Measurements from ENCODE around the gene CMTR1.

The CMTR1 gene

DNA sequence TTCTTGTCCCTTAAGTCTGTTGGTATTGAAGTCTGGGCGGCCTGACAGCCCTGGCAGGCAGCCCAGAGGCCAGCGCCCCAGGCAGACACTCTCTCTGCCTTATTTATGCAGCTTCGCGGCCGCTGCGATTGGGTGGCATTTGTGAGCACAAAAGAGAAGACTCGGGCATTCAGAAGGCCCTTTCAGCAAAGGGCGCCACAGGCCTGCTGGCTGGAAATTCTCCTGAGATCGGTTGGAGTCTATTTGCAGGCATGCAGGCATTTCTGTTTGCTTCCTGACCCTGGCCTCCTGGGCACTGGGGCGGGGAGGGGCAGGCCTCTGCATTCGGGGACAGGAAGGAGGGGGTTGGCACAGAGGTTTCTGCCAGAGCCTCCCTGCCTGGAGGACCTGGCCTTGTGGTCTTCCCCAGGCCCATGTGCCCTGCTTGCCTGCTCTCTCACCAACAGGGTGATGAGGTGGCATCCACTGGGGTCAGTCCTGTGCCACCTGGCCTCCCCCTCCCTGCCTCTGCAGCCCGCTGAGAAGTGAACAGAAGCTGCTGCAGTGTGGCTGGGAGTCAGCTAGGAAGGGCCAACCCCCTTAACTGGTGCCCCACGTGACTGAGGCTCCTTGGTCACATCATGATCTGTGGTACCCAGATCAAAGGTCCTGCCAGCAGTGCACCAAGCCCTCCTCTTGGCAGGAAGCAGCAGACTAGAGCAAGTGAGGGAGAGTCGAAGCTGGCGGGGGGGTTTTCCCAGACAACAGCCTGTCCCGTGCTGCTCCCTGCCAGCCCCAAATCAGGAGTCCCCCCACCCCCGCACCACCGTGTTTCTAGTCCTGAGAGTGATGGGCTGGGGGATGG lies 83.3 kb downstream of the CMTR1 start:
- DNase-seq: peak; percentile 88

DNA sequence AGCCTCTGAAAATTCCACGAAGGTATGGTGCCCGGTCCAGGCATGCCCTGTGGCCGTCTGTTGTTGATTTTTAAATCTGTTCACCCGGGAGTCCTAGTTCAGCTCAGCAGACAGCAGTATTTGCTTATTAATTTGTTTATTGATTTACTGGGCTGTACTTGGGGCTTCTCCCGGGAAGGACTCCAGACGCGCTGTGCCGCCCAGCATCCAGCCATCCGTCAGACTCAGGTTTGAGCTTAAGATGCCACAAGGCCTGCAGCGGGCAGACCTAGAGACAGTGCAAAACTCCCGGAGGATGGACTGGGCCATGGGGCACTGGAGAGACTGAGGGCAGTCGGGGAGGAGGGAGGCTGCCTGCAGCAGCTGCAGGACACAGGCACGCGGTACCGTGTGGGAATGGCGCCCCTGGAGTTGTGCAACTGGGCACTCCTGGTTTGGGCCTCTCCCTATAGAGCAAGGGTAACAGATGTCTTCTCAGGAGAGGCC lies 83.9 kb downstream of the CMTR1 start:
- DNase-seq: no peak

DNA sequence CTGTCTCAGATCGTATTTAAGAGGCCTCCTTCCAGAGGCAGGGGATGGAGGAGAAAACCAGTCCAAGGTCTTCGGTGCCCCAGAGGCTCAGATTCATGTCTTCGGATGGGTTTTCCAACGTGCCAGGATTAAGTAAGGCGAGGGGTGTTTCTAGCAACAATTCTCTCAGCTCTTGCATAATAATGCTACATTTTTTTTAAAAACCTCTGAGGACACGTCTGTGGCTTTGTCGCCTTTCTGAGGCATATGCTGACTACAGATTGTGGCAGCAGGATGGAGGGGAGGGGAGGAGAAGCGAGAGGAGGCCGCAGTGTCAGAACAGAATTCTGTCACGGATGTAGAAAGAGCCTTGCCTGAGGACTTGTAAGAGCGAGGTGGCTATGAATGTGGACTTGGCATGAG lies 84.4 kb downstream of the CMTR1 start:
- peak; percentile 70 for DNase-seq

DNA sequence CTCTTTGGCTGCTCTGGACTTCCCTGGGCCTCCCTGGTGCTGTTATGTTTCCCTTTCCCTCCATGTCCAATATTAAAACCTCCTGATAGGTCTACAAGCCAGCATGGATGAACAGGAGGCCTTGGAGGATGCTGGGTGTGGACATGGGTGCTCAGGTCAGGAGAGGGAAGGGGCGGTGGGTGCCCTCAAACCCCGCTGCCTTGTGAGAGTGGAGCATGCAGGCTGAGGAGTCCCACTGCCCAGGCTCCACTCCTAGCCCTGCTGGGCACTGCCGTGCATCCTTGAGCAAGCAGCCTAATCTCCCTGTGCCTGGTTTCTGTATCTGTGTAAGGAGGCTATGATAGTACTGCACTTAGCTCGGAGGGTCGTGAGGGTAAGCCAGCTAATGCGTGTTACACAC lies 85.1 kb downstream of the CMTR1 start:
- DNase-seq: no peak

DNA sequence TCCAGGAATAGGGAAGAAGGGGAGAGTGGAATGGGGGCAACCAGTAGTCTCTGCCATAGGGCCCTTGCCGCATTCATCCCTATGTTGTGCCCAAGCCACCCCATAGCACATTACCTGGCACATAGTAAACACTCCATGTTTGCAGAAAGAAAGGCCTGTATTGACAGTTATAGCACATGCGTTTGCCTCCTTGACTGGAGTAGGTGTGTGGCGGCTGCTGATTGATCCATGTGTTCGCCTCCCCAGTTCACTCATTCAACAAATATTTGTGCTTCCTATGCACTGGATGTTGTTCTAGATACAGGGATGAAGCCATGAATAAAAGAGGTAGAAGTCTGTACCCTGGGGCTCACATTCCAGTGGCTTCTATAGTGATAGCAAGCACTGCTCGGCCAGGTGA lies 86.4 kb downstream of the CMTR1 start:
- DNase-seq: no peak

DNA sequence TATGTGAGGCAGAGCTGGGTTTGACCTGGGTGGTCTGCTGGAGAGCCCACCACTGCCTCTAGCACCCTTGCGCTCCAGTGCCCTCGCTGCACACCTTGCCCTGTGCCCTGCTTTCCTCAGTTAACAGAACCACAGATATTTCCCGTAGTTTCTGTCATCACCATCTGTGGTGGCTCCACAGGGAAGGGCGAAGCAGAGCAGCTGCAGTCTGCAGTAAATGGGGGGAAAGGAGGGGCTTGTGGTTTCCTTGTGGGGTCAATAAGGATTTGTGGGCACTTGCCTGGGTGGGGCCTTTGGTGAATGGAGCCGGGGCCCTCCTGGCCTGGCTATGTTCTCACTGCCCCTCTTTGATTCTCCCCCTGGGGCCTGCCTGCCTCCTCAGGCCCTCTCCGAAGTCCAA lies 87.9 kb downstream of the CMTR1 start:
- no peak for DNase-seq

DNA sequence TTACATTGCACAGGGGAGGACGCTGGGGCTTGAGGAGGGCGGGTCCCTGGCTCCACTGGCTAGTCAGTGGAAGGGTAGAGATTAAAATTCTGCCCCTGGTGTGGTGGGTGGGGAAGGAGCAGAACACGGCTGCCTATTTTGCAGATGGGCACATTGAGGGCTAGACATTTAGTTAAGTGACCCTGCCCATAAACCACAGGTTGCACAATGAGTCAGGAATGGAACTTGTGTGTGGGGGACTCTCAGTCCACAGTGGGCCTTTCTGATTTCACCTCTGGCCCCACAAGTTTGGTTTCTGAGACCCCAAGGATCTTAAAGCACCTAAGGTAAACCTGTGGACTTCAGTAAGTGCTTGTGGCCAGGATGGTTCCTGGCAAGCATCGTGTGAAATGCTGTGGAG lies 88.7 kb downstream of the CMTR1 start:
- DNase-seq: no peak

DNA sequence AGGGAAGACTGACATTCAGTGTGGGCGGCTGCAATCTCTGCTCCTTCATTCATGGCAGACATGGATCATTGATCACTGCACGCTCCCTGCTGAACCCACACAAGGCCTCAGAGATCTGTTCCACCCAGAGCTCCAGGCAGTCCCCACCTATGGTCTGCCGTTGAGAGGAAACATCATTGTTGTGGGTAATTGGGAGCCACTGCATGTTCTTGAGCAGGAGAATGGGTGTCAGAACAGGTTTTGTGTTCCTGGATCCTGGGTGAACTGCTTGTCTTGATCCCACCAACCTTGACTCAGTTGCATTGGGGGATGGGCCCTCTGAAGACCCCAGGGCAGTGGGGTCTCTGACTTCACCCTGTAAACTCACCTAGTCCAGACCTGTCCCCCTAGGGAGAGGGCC lies 89.8 kb downstream of the CMTR1 start:
- DNase-seq: no peak

DNA sequence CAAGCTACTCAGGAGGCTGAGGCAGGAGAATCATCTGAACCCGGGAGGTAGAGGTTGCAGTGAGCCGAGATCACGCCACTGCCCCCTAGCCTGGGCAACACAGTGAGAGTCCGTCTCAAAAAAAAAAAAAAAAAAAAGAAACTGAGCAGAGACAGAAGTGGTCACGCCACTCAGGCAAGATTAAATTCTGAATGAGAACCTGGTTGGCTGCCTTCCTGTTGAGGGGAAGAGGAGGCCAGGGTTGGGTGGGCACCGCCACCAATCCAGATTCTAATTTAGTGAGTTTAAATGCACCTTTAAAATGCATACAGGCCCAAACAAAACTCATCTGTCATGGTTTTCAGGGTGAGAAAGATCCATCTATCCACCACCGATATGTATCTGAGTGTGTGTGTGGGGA lies 90.4 kb downstream of the CMTR1 start:
- no peak for DNase-seq

DNA sequence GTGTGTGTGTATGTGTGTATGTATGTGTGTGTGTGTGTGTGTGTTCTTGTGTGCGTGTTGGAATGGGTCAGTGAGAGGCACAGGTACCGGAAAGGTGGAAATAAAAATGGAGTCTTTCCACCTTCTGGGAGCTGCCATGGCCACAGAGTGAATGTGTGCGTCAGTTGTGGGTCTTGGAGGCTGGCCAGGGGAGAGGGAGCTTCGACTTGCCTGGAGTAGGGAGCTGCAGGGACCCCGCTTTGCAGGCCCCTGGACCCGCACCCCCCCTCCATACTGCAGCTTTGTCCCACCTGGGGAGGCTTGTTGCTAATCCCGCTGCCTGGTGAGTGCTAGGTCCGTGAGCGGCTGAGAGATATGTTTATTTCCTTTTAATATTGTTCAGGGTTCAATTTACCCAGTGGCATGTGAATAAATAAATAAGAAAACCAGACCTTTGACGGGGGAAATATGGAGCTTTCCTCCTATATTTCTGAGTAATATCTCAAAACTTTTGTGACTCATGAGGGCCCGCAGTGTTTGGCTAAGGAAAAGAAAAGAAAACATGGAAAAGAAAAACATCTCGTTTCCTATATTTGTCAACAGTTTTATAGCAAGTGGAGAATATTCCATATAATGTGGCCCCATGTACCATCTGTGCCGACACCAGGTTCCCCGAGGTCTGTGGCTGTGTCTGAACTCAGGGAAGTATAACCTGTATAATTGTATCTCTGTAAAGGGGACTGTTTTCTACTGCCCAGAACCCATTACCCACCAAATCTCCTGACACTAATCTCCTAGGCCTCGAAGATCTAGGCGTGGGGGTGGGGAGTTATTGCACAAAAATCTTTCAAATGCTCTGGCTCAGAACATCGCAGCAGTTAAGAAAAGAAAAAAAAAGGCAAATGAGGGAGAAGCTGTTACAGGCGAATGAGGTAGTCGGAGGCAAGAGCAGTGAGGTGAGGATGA lies 91.3 kb downstream of the CMTR1 start:
- no peak for DNase-seq

DNA sequence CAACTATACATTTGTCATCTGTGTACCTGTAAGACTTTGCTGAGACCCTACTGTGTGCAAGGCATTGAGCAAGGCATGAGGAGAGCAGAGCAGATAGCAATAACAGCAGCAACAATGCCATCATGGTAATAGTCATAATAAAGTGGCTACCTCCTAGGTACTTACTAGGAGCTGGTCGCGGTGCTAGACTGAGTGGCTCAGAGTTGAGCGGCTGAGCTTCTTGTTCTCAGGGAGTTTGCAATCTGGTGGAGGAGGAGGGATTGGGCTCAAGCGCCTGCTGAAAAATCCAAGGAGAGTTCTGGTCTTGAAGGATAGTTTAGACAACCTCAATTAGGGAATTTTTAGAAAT lies 91.9 kb downstream of the CMTR1 start:
- DNase-seq: no peak

DNA sequence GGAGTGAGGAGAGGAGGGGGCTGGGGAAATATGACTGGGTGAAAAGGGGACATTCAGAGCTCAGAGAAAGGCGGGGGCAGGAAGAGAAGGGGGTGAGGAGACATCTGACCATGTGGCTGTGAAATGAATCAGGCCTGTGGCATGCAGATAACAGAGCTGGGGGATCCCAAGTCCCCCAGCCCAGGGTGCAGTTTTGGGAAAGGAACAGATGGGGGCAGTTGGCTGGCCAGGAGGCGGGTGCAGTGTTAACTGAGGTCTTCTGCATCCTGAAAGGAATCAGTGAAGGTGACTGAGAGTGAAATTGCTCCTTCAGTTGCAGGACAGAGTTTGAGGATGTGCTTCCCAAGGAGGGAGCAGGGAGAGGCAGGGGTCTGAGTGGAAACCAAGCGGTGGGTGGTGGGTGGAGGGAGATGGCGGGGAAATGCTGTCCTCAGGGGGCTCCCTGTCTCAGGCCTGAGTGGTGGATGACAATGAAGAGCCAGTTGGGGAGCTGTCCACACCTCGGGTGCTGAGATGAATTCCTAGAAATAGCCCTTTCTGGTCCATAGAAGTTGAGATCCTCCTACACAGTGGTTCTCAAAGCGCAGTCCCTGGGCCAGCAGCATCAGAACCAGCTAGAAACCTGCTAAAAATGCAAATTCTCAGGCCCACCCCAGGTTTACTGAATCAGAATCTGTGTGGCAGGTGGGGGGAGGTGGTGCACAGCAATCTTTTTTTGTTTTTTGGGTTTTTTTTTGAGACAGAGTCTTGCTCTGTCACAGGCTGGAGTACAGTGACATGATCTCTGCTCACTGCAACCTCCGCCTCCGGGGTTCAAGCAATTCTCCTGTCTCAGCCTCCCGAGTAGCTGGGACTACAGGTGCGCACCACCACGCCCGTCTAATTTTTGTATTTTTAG lies 92.7 kb downstream of the CMTR1 start:
- no peak for DNase-seq

DNA sequence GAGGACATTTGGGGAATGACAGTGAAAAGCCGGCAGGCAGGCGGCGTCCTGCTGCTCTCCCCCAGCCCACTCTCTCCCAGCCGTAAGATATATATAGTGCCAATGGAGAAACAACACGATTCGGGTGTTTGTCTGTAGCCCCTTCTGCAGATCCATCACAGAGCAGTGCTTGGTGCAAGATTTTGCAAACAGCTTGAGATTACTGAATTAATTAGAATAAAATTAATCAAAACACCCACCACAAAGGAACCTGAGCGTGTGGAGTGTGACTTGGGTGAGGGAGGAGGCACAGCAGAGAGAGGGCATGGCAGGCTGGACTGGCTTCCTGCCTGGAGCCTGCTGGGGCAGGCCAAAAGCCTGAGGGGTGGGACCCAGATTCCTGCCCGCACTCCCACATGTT lies 95.5 kb downstream of the CMTR1 start:
- DNase-seq: no peak

DNA sequence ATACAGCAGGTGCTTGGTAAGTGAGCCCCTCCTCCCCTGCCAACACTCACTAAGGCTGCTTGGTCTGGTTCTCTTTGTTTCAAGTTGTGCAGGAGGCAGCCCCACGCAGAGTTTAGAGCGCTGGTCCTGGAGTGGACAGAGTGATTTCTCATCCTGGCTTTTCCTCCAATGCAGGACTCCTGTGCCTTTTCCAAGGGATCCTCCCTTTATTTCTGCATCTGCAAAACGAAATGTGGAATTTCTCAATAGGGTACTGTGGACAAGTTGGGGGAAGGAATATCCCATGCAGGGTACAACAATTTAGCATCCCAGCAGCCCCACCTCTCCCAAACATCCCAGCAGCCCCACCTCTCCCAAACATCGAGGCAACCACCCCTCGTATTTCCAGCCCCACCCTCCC lies 97.3 kb downstream of the CMTR1 start:
- no peak for DNase-seq

DNA sequence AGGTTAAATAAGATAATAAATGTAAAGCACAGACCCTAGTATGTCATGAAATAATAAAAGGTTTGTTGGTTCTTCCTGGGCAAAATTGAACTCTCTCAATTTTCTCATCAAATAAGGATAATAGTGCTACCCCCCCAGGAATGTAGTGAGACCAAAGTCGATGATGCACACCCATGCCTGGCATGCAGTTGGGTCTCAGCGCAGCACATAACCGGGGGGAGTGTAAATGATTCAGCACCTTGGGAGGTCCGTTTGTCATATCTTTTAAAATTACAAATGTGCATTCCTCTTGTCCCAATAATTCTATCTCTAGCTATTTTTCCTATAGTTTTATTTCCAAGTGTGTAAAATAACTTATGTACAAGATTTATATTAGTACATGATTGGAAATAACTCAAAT lies 98.0 kb downstream of the CMTR1 start:
- DNase-seq: no peak
